ENCODE results near the gene ELP1.
"Not testable (repeated sequence)": the region's sequence is repeated elsewhere in the genome, so short reads cannot be mapped to it uniquely, and the experiment has no call there.

ELP1 gene

DNA sequence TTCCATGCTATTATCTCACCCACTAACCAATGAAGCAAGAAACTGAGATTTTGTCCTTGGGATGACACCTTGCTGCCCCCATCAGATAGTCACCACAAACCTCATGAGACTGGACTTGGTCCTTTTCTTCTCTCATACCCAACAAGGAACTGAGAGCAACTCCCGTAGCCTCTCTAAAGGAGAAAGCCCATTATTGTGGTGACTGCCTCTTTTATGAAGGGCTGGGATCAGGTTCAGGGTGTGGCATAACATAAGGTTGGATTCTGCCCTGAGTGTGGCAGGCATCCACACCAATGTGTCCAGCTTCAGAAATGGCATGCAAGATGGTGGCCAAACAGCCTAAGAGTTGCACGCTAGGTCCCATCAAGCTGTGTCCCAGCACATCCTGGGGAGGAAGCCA is 73.2 kb downstream of the ELP1 start:
- no peak overlapping the region for H3K27ac Mint-ChIP-seq
- DNase-seq (ENCODE audit: low spot score in 2 of 2) (no peak), ATAC-seq (ENCODE audit: low read depth) (no peak)
- peaks cover 1% of the 10 kb centered on the region for H3K9me3 Mint-ChIP-seq
- H3K4me3 Mint-ChIP-seq: no peak overlapping the region
- H3K36me3 Mint-ChIP-seq: no peaks in the 10 kb centered on the region
- no peaks in the 10 kb centered on the region for H3K4me1 Mint-ChIP-seq
- H3K27me3 Mint-ChIP-seq: peaks cover 3% of the 10 kb centered on the region

GRCh38 chr9:108860354-108860753 is 73.6 kb downstream of the ELP1 start:
- DNase-seq (ENCODE audit: low spot score in 2 of 2): no peak
- H3K9me3 Mint-ChIP-seq: peaks cover 1% of the 10 kb centered on the region
- no peak for ATAC-seq (ENCODE audit: low read depth)
- no peak overlapping the region for H3K4me3 Mint-ChIP-seq
- no peaks in the 10 kb centered on the region for H3K36me3 Mint-ChIP-seq
- H3K4me1 Mint-ChIP-seq: no peaks in the 10 kb centered on the region
- no peak overlapping the region for H3K27ac Mint-ChIP-seq
- H3K27me3 Mint-ChIP-seq: peaks cover 3% of the 10 kb centered on the region

- Mint-ChIP-seq H3K27me3 (peaks cover 3% of the 10 kb centered on the region), H3K36me3 (no peaks in the 10 kb centered on the region), H3K4me1 (no peaks in the 10 kb centered on the region), H3K4me3 (no peak overlapping the region), H3K9me3 (peaks cover 1% of the 10 kb centered on the region), H3K27ac (no peak overlapping the region)
- ATAC-seq (ENCODE audit: low read depth) (no peak), DNase-seq (ENCODE audit: low spot score in 2 of 2) (no peak)
Measured at GRCh38 chr9:108859459-108860114, 74.3 kb downstream of the ELP1 start.

DNA sequence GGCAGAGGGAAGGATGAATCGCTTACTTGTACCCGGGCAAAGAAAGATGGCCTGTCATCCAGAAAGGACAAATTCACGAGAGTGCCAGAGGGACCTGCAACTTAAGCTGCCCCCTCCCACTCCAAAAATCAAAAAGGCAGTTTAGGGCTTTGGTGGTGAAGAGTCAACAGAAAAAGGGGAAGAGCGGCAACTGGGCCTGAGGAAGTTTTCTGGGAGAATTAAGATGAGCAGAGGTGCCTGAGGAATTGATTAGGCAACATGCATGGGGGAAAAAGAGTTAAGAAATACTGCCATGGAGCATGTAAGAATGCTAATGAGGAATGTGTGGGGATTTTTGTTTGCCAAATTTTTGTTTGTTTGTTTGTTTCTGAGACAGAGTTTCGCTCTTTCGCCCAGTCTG is 76.4 kb downstream of the ELP1 start:
- Mint-ChIP-seq H3K36me3 (no peaks in the 10 kb centered on the region), H3K4me1 (no peaks in the 10 kb centered on the region), H3K27ac (no peak overlapping the region), H3K9me3 (peaks cover 1% of the 10 kb centered on the region), H3K27me3 (peaks cover 6% of the 10 kb centered on the region), H3K4me3 (no peak overlapping the region)
- DNase-seq (ENCODE audit: low spot score in 2 of 2) (no peak), ATAC-seq (ENCODE audit: low read depth) (no peak)

- no peaks in the 10 kb centered on the region for H3K4me1 Mint-ChIP-seq
- no peak within 1 kb of the TSS for H3K4me3 Mint-ChIP-seq
- no peak within 1 kb of the TSS for H3K27ac Mint-ChIP-seq
- H3K36me3 Mint-ChIP-seq: no peaks in the 10 kb centered on the region
- H3K27me3 Mint-ChIP-seq: peaks cover 6% of the 10 kb centered on the region
- peaks cover 1% of the 10 kb centered on the region for H3K9me3 Mint-ChIP-seq
- ATAC-seq (ENCODE audit: low read depth) (no peak), DNase-seq (ENCODE audit: low spot score in 2 of 2) (no peak)
Measured at GRCh38 chr9:108855888-108856287, 78.0 kb downstream of the ELP1 start, which contains the start of gene ACTL7B. ACTL7B (minus strand) TSS chr9:108855986; CDS start chr9:108855930, 56 bp downstream.

- no peak for ATAC-seq (ENCODE audit: low read depth)
- Mint-ChIP-seq H3K9me3 (peaks cover 1% of the 10 kb centered on the region), H3K36me3 (no peaks in the 10 kb centered on the region), H3K4me3 (no peak overlapping the region), H3K27me3 (peaks cover 6% of the 10 kb centered on the region), H3K27ac (no peak overlapping the region), H3K4me1 (no peaks in the 10 kb centered on the region)
- DNase-seq (ENCODE audit: low spot score in 2 of 2): no peak
Measured at GRCh38 chr9:108855529-108855886, 78.4 kb downstream of the ELP1 start.

DNA sequence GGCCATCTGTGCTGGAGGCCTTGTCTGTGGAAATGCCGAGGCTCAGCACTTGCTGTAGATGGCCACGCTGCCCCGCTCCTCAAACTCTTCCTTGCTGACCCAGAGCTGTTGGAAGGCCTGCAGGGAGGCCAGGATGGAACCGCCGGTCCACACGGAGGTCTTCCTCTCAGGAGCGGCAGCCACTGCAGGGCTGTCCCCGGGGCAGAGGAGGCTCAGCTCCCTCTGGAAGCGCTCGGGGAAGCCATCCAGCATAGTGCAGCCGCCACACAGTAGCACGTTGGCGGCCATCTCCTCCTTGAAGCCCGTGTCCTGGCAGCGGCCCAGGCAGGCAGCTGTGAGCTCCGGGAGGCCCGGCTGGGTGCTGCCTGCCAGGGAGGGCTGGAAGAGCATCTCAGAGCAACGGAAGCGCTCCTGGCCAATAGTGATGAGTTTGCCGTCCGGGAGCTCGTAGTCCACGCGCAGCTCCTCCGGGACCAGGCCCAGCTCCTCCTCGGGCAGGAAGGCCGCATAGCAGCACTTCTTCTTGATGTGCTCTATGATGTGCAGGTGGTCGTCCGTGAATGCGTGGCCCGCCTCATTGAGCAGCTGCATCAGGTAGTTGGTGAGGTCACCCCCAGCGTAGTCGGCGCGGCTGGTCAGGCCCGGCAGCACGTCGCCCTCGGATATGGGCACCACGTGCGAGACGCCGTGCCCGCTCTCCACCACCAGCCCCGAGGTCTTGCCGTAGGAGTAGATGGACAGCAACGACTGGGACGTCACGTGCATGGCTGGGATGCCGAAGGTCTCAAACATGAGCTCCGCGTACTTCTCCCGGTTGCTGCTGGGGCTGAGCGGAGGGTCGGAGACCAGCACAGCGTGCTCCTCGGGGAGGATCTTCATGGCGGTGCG is 79.0 kb downstream of the ELP1 start:
- DNase-seq (ENCODE audit: low spot score in 2 of 2) (no peak), ATAC-seq (ENCODE audit: low read depth) (no peak)
- H3K36me3 Mint-ChIP-seq: no peaks in the 10 kb centered on the region
- H3K9me3 Mint-ChIP-seq: peaks cover 1% of the 10 kb centered on the region
- H3K4me1 Mint-ChIP-seq: no peaks in the 10 kb centered on the region
- no peak overlapping the region for H3K4me3 Mint-ChIP-seq
- H3K27ac Mint-ChIP-seq: no peak overlapping the region
- peaks cover 6% of the 10 kb centered on the region for H3K27me3 Mint-ChIP-seq

DNA sequence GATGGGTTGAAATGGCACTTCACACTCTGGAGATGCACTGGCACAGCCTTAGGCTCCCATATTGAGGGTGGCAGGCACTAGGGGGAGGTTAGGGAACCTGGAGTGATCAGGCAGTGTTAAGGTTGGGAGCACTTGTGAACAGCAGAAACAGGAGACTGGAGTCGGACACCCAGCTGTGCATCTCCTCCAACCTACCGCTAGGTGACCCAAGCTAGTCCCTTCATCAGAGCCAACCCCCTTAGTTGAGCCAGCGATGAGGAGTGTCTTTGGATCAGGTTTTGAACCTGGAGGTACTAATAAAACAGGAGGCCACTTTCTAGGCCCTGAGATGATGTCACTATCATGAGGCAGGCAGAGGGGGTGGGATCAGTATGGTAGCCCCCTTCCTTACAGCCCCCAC is 79.8 kb downstream of the ELP1 start:
- no peak overlapping the region for H3K27ac Mint-ChIP-seq
- peaks cover 1% of the 10 kb centered on the region for H3K9me3 Mint-ChIP-seq
- ATAC-seq (ENCODE audit: low read depth): no peak
- H3K27me3 Mint-ChIP-seq: peaks cover 10% of the 10 kb centered on the region
- no peaks in the 10 kb centered on the region for H3K36me3 Mint-ChIP-seq
- no peak overlapping the region for H3K4me3 Mint-ChIP-seq
- no peaks in the 10 kb centered on the region for H3K4me1 Mint-ChIP-seq
- no peak for DNase-seq (ENCODE audit: low spot score in 2 of 2)

- no peak overlapping the region for H3K27ac Mint-ChIP-seq
- H3K4me3 Mint-ChIP-seq: no peak overlapping the region
- H3K27me3 Mint-ChIP-seq: peaks cover 8% of the 10 kb centered on the region
Measured at GRCh38 chr9:108852079-108852478, 81.8 kb downstream of the ELP1 start.

GRCh38 chr9:108851138-108851537 is 82.8 kb downstream of the ELP1 start:
- H3K27ac Mint-ChIP-seq: no peak overlapping the region
- no peaks in the 10 kb centered on the region for H3K36me3 Mint-ChIP-seq
- H3K4me1 Mint-ChIP-seq: no peaks in the 10 kb centered on the region
- H3K9me3 Mint-ChIP-seq: no peaks in the 10 kb centered on the region
- H3K27me3 Mint-ChIP-seq: peaks cover 6% of the 10 kb centered on the region
- ATAC-seq (ENCODE audit: low read depth): no peak
- H3K4me3 Mint-ChIP-seq: no peak overlapping the region
- no peak for DNase-seq (ENCODE audit: low spot score in 2 of 2)

More at GRCh38 chr9:108852079-108852478, 81.8 kb downstream of the ELP1 start:
- Mint-ChIP-seq H3K4me1 (no peaks in the 10 kb centered on the region), H3K36me3 (no peaks in the 10 kb centered on the region), H3K9me3 (no peaks in the 10 kb centered on the region)
- ATAC-seq (ENCODE audit: low read depth) (no peak), DNase-seq (ENCODE audit: low spot score in 2 of 2) (no peak)

DNA sequence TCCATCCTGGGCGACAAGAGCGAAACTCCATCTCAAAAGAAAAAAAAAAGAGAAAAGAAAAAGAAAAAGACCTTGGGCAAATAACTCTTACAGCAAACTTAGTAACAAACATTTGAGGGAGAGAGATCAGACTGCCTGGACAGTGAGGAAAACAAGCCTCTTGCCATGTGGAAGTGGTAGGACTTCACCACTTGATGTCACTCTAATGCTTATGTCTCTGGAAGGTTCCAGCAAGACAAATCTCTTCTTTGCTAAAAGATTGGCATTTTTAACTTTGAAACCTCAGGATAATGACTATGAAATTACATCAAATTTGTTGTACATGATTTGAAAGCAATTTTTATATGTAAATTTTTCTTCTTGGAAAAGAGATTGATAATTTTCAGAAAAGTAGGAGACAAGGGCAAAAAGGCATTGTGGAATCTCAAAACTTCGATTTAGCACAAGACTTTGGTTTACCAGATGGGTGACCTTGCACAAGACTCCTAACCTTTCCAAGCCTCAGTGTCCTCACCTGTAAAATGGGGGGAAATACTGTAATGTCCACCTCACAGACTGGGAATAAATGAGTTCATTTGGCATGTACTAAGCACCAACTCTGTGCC is 83.5 kb downstream of the ELP1 start:
- DNase-seq (ENCODE audit: low spot score in 2 of 2) (no peak), ATAC-seq (ENCODE audit: low read depth) (no peak)
- Mint-ChIP-seq H3K27ac (no peak overlapping the region), H3K9me3 (no peaks in the 10 kb centered on the region), H3K36me3 (no peaks in the 10 kb centered on the region), H3K27me3 (peaks cover 6% of the 10 kb centered on the region), H3K4me1 (no peaks in the 10 kb centered on the region), H3K4me3 (no peak overlapping the region)

DNA sequence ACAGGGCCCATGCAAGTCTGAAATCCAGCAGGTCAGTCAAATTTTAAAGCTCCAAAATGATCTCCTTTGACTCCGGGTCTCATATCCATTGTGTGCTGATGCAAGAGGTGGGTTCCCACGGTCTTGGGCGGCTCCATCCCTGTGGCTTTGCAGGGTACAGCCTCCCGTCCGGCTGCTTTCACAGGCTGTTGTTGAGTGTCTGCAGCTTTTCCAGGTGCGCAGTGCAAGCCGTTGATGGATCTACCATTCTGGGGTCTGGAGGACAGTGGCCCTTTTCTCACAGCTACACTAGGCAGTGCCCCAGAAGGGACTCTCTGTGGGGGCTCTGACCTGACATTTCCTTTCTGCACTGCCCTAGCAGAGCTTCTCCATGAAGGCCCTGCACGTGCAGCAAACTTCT is 85.6 kb downstream of the ELP1 start:
- not testable (repeated sequence) for DNase-seq (ENCODE audit: low spot score in 2 of 2); H3K27me3 Mint-ChIP-seq; H3K36me3 Mint-ChIP-seq; H3K4me3 Mint-ChIP-seq; H3K4me1 Mint-ChIP-seq; ATAC-seq (ENCODE audit: low read depth); H3K27ac Mint-ChIP-seq; H3K9me3 Mint-ChIP-seq

- H3K27me3 Mint-ChIP-seq: peaks cover 3% of the 10 kb centered on the region
- H3K36me3 Mint-ChIP-seq: no peaks in the 10 kb centered on the region
- ATAC-seq (ENCODE audit: low read depth): no peak
Measured at GRCh38 chr9:108845947-108846346, 88.0 kb downstream of the ELP1 start.

DNA sequence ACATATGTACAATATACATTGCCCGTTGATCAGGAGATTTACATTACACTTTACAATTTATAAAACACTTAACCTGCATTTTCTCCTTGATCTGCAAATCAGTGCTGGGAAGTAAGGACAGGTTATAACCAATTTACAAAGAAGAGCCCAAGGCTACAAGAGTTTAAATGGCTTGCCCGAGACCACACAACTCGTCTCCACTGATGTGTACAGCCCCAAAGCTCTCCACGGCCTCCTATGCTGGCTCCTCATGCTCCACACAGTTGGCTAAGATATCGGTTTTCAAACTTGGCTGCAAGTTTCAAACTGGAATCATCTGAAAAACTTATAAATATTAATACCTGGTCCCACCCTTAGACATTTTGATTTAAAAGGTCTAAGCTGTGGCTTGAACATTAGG is 88.4 kb downstream of the ELP1 start:
- H3K36me3 Mint-ChIP-seq: no peaks in the 10 kb centered on the region
- ATAC-seq (ENCODE audit: low read depth): no peak

More at GRCh38 chr9:108845947-108846346, 88.0 kb downstream of the ELP1 start:
- Mint-ChIP-seq H3K9me3 (no peaks in the 10 kb centered on the region), H3K27ac (no peak overlapping the region), H3K4me1 (peaks cover 9% of the 10 kb centered on the region), H3K4me3 (no peak overlapping the region)
- DNase-seq (ENCODE audit: low spot score in 2 of 2): no peak

More for the DNA sequence above, 88.4 kb downstream of the ELP1 start:
- H3K9me3 Mint-ChIP-seq: no peaks in the 10 kb centered on the region
- DNase-seq (ENCODE audit: low spot score in 2 of 2): no peak
- no peak overlapping the region for H3K27ac Mint-ChIP-seq
- H3K4me3 Mint-ChIP-seq: no peak overlapping the region
- H3K27me3 Mint-ChIP-seq: peaks cover 3% of the 10 kb centered on the region
- peaks cover 9% of the 10 kb centered on the region for H3K4me1 Mint-ChIP-seq

All from memory B cell (primary cell).